NCI-H226 (cell line): ENCODE data around the gene TEKT5.
"Not testable (repeated sequence)": the region's sequence is repeated elsewhere in the genome, so short reads cannot be mapped to it uniquely, and the experiment has no call there.

Experiments
- DNase-seq: peaks from one replicate; pipeline ENCODE4 v3.0.0-alpha.2; 2015

The TEKT5 gene

GRCh38 chr16:10694830-10695229 lies at the start of gene TEKT5:
Gene TEKT5 (minus strand): TSS chr16:10694930. CDS start chr16:10694873, 57 bp downstream.
- DNase-seq: no peak

GRCh38 chr16:10743610-10744369 lies 49.1 kb upstream of the TEKT5 start, which contains the start of gene NUBP1:
Gene NUBP1 (plus strand): TSS chr16:10743842. CDS start chr16:10743864, 22 bp downstream.
- DNase-seq: peak; percentile 94

- DNase-seq: no peak
Observed at GRCh38 chr16:10743227-10743609, 48.5 kb upstream of the TEKT5 start.

GRCh38 chr16:10741844-10742243 lies 47.1 kb upstream of the TEKT5 start:
- DNase-seq: no peak

GRCh38 chr16:10741249-10741648 lies 46.5 kb upstream of the TEKT5 start:
- not testable (repeated sequence) for DNase-seq

GRCh38 chr16:10740845-10741208 lies 46.1 kb upstream of the TEKT5 start:
- DNase-seq: no peak

GRCh38 chr16:10740000-10740844 lies 45.5 kb upstream of the TEKT5 start:
- DNase-seq: no peak

GRCh38 chr16:10738231-10739077 lies 43.7 kb upstream of the TEKT5 start:
- peak; percentile 70 for DNase-seq

- peak; percentile 24 for DNase-seq
Observed at GRCh38 chr16:10737068-10737625, 42.4 kb upstream of the TEKT5 start.

GRCh38 chr16:10731790-10732189 lies 37.1 kb upstream of the TEKT5 start:
- DNase-seq: no peak

- peak; percentile 71 for DNase-seq
Observed at GRCh38 chr16:10729104-10730048, 34.6 kb upstream of the TEKT5 start.

- no peak for DNase-seq
Observed at GRCh38 chr16:10728003-10728887, 33.5 kb upstream of the TEKT5 start.

GRCh38 chr16:10708969-10709368 lies 14.2 kb upstream of the TEKT5 start:
- no peak for DNase-seq

GRCh38 chr16:10699756-10700155 lies 5.0 kb upstream of the TEKT5 start:
- DNase-seq: no peak

GRCh38 chr16:10694306-10694705 lies 424 bp downstream of the TEKT5 start:
- no peak for DNase-seq

GRCh38 chr16:10693889-10694288 lies 841 bp downstream of the TEKT5 start:
- no peak for DNase-seq

GRCh38 chr16:10692470-10692869 lies 2.3 kb downstream of the TEKT5 start:
- DNase-seq: no peak

- no peak for DNase-seq
Observed at GRCh38 chr16:10688726-10689125, 6.0 kb downstream of the TEKT5 start.

- DNase-seq: no peak
Observed at GRCh38 chr16:10688291-10688690, 6.4 kb downstream of the TEKT5 start.

- DNase-seq: no peak
Observed at GRCh38 chr16:10685709-10686108, 9.0 kb downstream of the TEKT5 start.
